HepG2 (cell line): ENCODE data around the gene TSNAXIP1. TPM values are rescaled to one million over a fixed set of nuclear protein-coding genes. Genes with fewer than 3 reads are reported as not detected.

Experiments
- CHD2 ChIP-seq: IDR thresholded peaks from 2 replicates; pipeline ENCODE4 v1.6.1; 2011; ENCODE audit warnings: low read depth, low read length, improper control_type of control experiment
- EHMT2 ChIP-seq: fragments of 200-600 bp; sonication (generic); IDR thresholded peaks from 2 replicates; pipeline ENCODE4 v1.7.0; 2017; ENCODE audit warnings: antibody characterized with exemption, low read depth, low read length, borderline replicate concordance
- HMGA1 ChIP-seq: sonication (generic); formaldehyde crosslinking; conservative IDR thresholded peaks from 2 replicates; pipeline ENCODE4 v1.4.0; 2020; ENCODE audit warnings: missing genetic modification reagents
- HOXD1 ChIP-seq: sonication (generic); formaldehyde crosslinking; IDR thresholded peaks from 2 replicates; pipeline ENCODE4 v1.5.0; 2020; ENCODE audit warnings: missing genetic modification reagents
- MAFK ChIP-seq, 2 experiments: IDR thresholded peaks in 1 of 2; conservative IDR thresholded peaks in 1 of 2; 2 replicates each; pipeline ENCODE4 v1.6.1; 2011; ENCODE audit warnings: improper control_type of control experiment in 2 of 2, low read length in 2 of 2
- MYNN ChIP-seq: sonication (generic); formaldehyde crosslinking; IDR thresholded peaks from 2 replicates; pipeline ENCODE4 v1.4.0; 2020; ENCODE audit warnings: mild to moderate bottlenecking, low read depth, missing genetic modification reagents
- NCOA2 ChIP-seq: sonication (generic); formaldehyde crosslinking; IDR thresholded peaks from 2 replicates; pipeline ENCODE4 v1.8.0; 2022; ENCODE audit warnings: inconsistent platforms
- NR2F1 ChIP-seq, 2 experiments: fragments of 450-650 bp in 1 of 2; formaldehyde crosslinking in 1 of 2; IDR thresholded peaks; 2 replicates each; pipeline versions ENCODE4 v1.5.0 to v1.6.1; 2016 to 2020; ENCODE audit warnings: mild to moderate bottlenecking in 1 of 2, missing compliant biosample characterization in 1 of 2, missing genetic modification reagents in 1 of 2, moderate library complexity in 1 of 2
- PHF20 ChIP-seq: sonication (generic); formaldehyde crosslinking; IDR thresholded peaks from 2 replicates; pipeline ENCODE4 v1.5.0; 2020; ENCODE audit warnings: mild to moderate bottlenecking, missing genetic modification reagents
- SPEN ChIP-seq: sonication (generic); formaldehyde crosslinking; IDR thresholded peaks from 2 replicates; pipeline ENCODE4 v1.5.1; 2020; ENCODE audit warnings: low read depth, mild to moderate bottlenecking, missing genetic modification reagents
- ZBTB7A ChIP-seq: sonication (generic); formaldehyde crosslinking; IDR thresholded peaks from 2 replicates; pipeline ENCODE4 v1.8.0; 2022; ENCODE audit warnings: mild to moderate bottlenecking, missing genetic modification reagents
- ZFP36L1 ChIP-seq: sonication (generic); formaldehyde crosslinking; IDR thresholded peaks from 2 replicates; pipeline ENCODE4 v1.8.0; 2022; ENCODE audit warnings: mild to moderate bottlenecking, missing genetic modification reagents, moderate library complexity
- ZKSCAN8 ChIP-seq: IDR thresholded peaks from 2 replicates; pipeline ENCODE4 v1.6.1; 2016; ENCODE audit warnings: borderline replicate concordance, missing genetic modification reagents, missing compliant biosample characterization
- ZNF101 ChIP-seq: sonication (generic); formaldehyde crosslinking; IDR thresholded peaks from 2 replicates; pipeline ENCODE4 v1.4.0; 2020; ENCODE audit warnings: mild to moderate bottlenecking, low read depth, missing genetic modification reagents, borderline replicate concordance
- ZNF354B ChIP-seq: sonication (generic); formaldehyde crosslinking; IDR thresholded peaks from 2 replicates; pipeline ENCODE4 v1.8.0; 2022; ENCODE audit warnings: mild to moderate bottlenecking, missing genetic modification reagents
- ZNF674 ChIP-seq: sonication (generic); formaldehyde crosslinking; IDR thresholded peaks from 2 replicates; pipeline ENCODE4 v1.5.0; 2020; ENCODE audit warnings: low read depth, mild to moderate bottlenecking, missing genetic modification reagents
- ZNF766 ChIP-seq: sonication (generic); formaldehyde crosslinking; IDR thresholded peaks from 2 replicates; pipeline ENCODE4 v1.5.0; 2020; ENCODE audit warnings: missing genetic modification reagents, borderline replicate concordance
- ZNF772 ChIP-seq: sonication (generic); formaldehyde crosslinking; IDR thresholded peaks from 2 replicates; pipeline ENCODE4 v1.5.0; 2020; ENCODE audit warnings: mild to moderate bottlenecking, missing genetic modification reagents
- ZSCAN22 ChIP-seq: sonication (generic); formaldehyde crosslinking; IDR thresholded peaks from 2 replicates; pipeline ENCODE4 v1.4.0; 2020; ENCODE audit warnings: mild to moderate bottlenecking, missing genetic modification reagents
- polyA plus RNA-seq, 8 experiments: library from polyadenylated mRNA; depleted of rRNA in 3 of 8; stranded (reverse) in 7 of 8; unstranded in 1 of 8; fragments of >200 nt; fragmentation: Illumina TruSeq in 4 of 8; extraction: Trizol in 4 of 8; gene quantifications; 2 replicates each; pipeline versions ENCODE4 v1.2.1 to v1.2.3, GENCODE V29; 2011 to 2016; ENCODE audit warnings: low read depth in 4 of 8, missing spikeins in 1 of 8, mixed read lengths in 1 of 8; ENCODE audit not compliant: insufficient read depth in 1 of 8
- total RNA-seq, 5 experiments: library from RNA; depleted of rRNA; stranded (reverse); fragments of >200 nt; fragmentation: Illumina TruSeq; extraction: Trizol; gene quantifications; 2 replicates each; pipeline ENCODE4 v1.2.3, GENCODE V29; 2016; ENCODE audit warnings: low read depth in 1 of 5
- TF ChIP-seq, protein P1 (sequence below): sonication (generic); formaldehyde crosslinking; IDR thresholded peaks from 2 replicates; pipeline ENCODE4 v1.8.0; 2022; ENCODE audit warnings: mild to moderate bottlenecking, missing genetic modification reagents
- TF ChIP-seq, protein P2 (sequence below): sonication (generic); formaldehyde crosslinking; IDR thresholded peaks from 2 replicates; pipeline ENCODE4; 2020; ENCODE audit warnings: missing genetic modification reagents, mild to moderate bottlenecking, borderline replicate concordance
- TF ChIP-seq, protein P3 (sequence below): sonication (generic); formaldehyde crosslinking; IDR thresholded peaks from 2 replicates; pipeline ENCODE4 v1.8.0; 2022; ENCODE audit warnings: mild to moderate bottlenecking, missing genetic modification reagents, moderate library complexity
- TF ChIP-seq, protein P4 (sequence below): sonication (generic); formaldehyde crosslinking; IDR thresholded peaks from 2 replicates; pipeline ENCODE4 v1.4.0; 2020; ENCODE audit warnings: missing genetic modification reagents, borderline replicate concordance

Gene TSNAXIP1
- total and polyA plus RNA-seq, 2 of the 13 experiments (the other 11 are each of a cell fraction or from before 2014, with no cell fraction given), result 0.37 to 0.86 TPM

DNA sequence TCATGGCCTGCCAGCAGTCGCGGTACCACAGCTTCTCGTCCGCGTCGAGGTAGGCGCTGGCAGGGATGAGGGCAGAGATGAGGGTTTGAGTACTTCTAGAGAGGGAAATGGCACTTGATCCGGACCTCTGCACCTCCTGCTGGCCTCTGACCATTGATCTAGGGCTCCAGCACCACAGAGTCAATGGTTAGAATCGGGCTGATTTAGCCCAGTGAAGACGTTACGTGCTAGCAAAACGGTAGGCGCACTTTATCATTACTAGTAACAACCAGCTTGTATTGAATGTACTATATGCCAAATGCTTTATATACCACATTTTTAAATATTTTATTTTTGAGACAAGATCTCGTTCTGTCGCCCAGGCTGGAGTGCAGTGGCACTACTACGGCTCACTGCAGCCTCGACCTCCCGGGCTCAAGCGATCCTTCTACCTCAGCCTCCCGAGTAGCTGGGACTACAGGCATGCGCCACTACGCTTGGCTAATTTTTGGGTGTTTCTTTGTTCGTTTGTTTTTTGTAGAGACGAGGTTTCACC lies 526 bp downstream of the TSNAXIP1 start (continued):
- TF ChIP-seq MYNN (CRISPR knock-in tag) (no peak), ZKSCAN8 (CRISPR knock-in tag) (no peak), NCOA2 (CRISPR knock-in tag) (no peak), ZBTB7A (CRISPR knock-in tag) (no peak), MAFK (conservative IDR thresholded peaks at IDR 0.05 in 1 of 2, IDR thresholded peaks at IDR 0.05 in 1 of 2; ENCODE audit: low read length in 2 of 2) (no peak), ZNF674 (CRISPR knock-in tag) (no peak), ZSCAN22 (no peak), ZNF772 (CRISPR knock-in tag) (no peak), SPEN (CRISPR knock-in tag) (peak; percentile 5; the same call in 1 of the 2 replicates), ZFP36L1 (CRISPR knock-in tag) (no peak), ZNF766 (CRISPR knock-in tag) (no peak), ZNF101 (CRISPR knock-in tag) (no peak), ZNF354B (0 out of 2 replicates have a peak, but pooled peaks have one; percentile 45), EHMT2 (no peak), NR2F1 (CRISPR knock-in tag; IDR thresholded peaks at IDR 0.05) (peak in 1 of 2 experiments; percentile 6; a peak in 1 of 4 replicates), CHD2 (no peak), HMGA1 (CRISPR knock-in tag) (no peak), PHF20 (CRISPR knock-in tag) (no peak), HOXD1 (CRISPR knock-in tag) (no peak)
- TF ChIP-seq, protein P1, sequence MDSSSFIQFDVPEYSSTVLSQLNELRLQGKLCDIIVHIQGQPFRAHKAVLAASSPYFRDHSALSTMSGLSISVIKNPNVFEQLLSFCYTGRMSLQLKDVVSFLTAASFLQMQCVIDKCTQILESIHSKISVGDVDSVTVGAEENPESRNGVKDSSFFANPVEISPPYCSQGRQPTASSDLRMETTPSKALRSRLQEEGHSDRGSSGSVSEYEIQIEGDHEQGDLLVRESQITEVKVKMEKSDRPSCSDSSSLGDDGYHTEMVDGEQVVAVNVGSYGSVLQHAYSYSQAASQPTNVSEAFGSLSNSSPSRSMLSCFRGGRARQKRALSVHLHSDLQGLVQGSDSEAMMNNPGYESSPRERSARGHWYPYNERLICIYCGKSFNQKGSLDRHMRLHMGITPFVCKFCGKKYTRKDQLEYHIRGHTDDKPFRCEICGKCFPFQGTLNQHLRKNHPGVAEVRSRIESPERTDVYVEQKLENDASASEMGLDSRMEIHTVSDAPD, result 0 out of 2 replicates have a peak, but pooled peaks have one; percentile 76
- TF ChIP-seq, protein P2, sequence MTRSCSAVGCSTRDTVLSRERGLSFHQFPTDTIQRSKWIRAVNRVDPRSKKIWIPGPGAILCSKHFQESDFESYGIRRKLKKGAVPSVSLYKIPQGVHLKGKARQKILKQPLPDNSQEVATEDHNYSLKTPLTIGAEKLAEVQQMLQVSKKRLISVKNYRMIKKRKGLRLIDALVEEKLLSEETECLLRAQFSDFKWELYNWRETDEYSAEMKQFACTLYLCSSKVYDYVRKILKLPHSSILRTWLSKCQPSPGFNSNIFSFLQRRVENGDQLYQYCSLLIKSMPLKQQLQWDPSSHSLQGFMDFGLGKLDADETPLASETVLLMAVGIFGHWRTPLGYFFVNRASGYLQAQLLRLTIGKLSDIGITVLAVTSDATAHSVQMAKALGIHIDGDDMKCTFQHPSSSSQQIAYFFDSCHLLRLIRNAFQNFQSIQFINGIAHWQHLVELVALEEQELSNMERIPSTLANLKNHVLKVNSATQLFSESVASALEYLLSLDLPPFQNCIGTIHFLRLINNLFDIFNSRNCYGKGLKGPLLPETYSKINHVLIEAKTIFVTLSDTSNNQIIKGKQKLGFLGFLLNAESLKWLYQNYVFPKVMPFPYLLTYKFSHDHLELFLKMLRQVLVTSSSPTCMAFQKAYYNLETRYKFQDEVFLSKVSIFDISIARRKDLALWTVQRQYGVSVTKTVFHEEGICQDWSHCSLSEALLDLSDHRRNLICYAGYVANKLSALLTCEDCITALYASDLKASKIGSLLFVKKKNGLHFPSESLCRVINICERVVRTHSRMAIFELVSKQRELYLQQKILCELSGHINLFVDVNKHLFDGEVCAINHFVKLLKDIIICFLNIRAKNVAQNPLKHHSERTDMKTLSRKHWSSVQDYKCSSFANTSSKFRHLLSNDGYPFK, result no peak
- TF ChIP-seq, protein P3, sequence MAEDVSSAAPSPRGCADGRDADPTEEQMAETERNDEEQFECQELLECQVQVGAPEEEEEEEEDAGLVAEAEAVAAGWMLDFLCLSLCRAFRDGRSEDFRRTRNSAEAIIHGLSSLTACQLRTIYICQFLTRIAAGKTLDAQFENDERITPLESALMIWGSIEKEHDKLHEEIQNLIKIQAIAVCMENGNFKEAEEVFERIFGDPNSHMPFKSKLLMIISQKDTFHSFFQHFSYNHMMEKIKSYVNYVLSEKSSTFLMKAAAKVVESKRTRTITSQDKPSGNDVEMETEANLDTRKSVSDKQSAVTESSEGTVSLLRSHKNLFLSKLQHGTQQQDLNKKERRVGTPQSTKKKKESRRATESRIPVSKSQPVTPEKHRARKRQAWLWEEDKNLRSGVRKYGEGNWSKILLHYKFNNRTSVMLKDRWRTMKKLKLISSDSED, result no peak
- TF ChIP-seq, protein P4, sequence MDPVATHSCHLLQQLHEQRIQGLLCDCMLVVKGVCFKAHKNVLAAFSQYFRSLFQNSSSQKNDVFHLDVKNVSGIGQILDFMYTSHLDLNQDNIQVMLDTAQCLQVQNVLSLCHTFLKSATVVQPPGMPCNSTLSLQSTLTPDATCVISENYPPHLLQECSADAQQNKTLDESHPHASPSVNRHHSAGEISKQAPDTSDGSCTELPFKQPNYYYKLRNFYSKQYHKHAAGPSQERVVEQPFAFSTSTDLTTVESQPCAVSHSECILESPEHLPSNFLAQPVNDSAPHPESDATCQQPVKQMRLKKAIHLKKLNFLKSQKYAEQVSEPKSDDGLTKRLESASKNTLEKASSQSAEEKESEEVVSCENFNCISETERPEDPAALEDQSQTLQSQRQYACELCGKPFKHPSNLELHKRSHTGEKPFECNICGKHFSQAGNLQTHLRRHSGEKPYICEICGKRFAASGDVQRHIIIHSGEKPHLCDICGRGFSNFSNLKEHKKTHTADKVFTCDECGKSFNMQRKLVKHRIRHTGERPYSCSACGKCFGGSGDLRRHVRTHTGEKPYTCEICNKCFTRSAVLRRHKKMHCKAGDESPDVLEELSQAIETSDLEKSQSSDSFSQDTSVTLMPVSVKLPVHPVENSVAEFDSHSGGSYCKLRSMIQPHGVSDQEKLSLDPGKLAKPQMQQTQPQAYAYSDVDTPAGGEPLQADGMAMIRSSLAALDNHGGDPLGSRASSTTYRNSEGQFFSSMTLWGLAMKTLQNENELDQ, result no peak
